HUES48 (cell line): ENCODE results near the gene NAPG.
"Not testable (repeated sequence)": the region's sequence is repeated elsewhere in the genome, so short reads cannot be mapped to it uniquely, and the experiment has no call there.

Experiments used
- H3K27ac ChIP-seq: one replicate; pipeline ENCODE4 v1.7.0; 2013; ENCODE audit warnings: low read depth, low read length, inconsistent platforms
- H3K27me3 ChIP-seq: 2 replicates; pipeline ENCODE4 v1.6.1; 2013; ENCODE audit warnings: mild to moderate bottlenecking, low read length; ENCODE audit not compliant: control insufficient read depth, insufficient read depth
- H3K36me3 ChIP-seq: 2 replicates; pipeline ENCODE4 v1.6.1; 2013; ENCODE audit warnings: low read length; ENCODE audit not compliant: control insufficient read depth, insufficient read depth
- H3K4me1 ChIP-seq: 2 replicates; pipeline ENCODE4 v1.6.1; 2013; ENCODE audit warnings: mild to moderate bottlenecking, low read length; ENCODE audit not compliant: control insufficient read depth, insufficient read depth
- H3K4me3 ChIP-seq: 2 replicates; pipeline ENCODE4 v1.5.1; 2013; ENCODE audit warnings: mild to moderate bottlenecking, low read depth, low read length
- H3K9ac ChIP-seq: 2 replicates; pipeline ENCODE4 v1.6.1; 2013; ENCODE audit warnings: mild to moderate bottlenecking, low read depth, low read length, moderate library complexity
- H3K9me3 ChIP-seq: 2 replicates; pipeline ENCODE4 v1.6.1; 2013; ENCODE audit warnings: low read length; ENCODE audit not compliant: control insufficient read depth, insufficient read depth

NAPG gene

DNA sequence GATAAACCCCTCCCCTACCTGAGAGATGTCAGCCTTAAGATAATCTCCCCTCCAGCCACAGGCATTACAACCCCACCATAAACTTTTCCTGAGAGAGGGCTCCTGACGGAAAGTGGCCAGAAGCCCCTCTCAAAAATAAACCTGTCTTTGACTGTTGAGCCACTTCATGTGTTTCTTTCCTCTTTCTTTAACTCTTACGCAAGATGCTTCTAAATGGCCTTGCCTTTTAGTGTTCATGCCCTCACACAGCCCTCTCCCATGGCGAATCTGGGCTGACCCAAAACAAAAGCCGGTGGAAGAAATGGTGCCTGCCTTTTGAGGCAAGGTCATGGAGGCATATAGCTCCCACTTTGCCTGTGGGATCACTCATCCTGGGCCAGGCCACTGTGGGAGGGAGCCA lies 54.4 kb downstream of the NAPG start:
- no peaks in the 10 kb centered on the region for H3K36me3 ChIP-seq
- H3K27ac ChIP-seq: no peak overlapping the region
- H3K27me3 ChIP-seq: no peaks in the 10 kb centered on the region
- no peaks in the 10 kb centered on the region for H3K4me1 ChIP-seq
- no peak overlapping the region for H3K4me3 ChIP-seq
- peaks cover 14% of the 10 kb centered on the region for H3K9me3 ChIP-seq
- no peak overlapping the region for H3K9ac ChIP-seq

DNA sequence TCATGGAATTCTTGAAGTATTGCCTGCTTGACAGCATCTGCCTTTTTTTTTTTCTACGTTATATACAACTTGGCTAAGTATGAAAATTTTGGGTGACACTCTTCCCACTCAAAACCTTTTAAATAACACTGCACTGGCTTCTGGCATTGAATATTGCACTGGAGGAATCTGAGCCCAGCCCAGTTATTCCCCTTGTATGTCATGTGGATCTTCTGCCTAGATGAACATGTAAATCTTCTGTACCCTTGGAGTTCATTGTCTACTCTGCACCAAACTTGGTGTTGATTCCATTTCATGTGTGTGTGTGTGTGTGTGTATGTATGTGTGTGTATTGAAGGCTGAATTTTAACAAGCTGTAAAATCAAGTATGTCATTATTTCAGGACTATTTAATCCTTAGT lies 59.4 kb downstream of the NAPG start:
- Histone ChIP-seq H3K4me1 (no peaks in the 10 kb centered on the region), H3K9me3 (no peaks in the 10 kb centered on the region; the same call in 1 of the 2 replicates), H3K4me3 (no peak overlapping the region), H3K9ac (no peak overlapping the region), H3K36me3 (no peaks in the 10 kb centered on the region), H3K27me3 (no peaks in the 10 kb centered on the region), H3K27ac (no peak overlapping the region)

- no peaks in the 10 kb centered on the region for H3K4me1 ChIP-seq
- H3K4me3 ChIP-seq: no peak overlapping the region
- H3K9me3 ChIP-seq: no peaks in the 10 kb centered on the region
- H3K36me3 ChIP-seq: no peaks in the 10 kb centered on the region
- H3K9ac ChIP-seq: no peak overlapping the region
- H3K27ac ChIP-seq: no peak overlapping the region
- H3K27me3 ChIP-seq: no peaks in the 10 kb centered on the region
These were observed 63.1 kb downstream of the NAPG start for GRCh38 chr18:10588975-10589374.

- no peak overlapping the region for H3K27ac ChIP-seq
- no peaks in the 10 kb centered on the region for H3K27me3 ChIP-seq
- H3K9me3 ChIP-seq: no peaks in the 10 kb centered on the region
- no peaks in the 10 kb centered on the region for H3K4me1 ChIP-seq
- H3K4me3 ChIP-seq: no peak overlapping the region
- H3K9ac ChIP-seq: no peak overlapping the region
- H3K36me3 ChIP-seq: no peaks in the 10 kb centered on the region
These were observed 64.6 kb downstream of the NAPG start for GRCh38 chr18:10590412-10590811.

DNA sequence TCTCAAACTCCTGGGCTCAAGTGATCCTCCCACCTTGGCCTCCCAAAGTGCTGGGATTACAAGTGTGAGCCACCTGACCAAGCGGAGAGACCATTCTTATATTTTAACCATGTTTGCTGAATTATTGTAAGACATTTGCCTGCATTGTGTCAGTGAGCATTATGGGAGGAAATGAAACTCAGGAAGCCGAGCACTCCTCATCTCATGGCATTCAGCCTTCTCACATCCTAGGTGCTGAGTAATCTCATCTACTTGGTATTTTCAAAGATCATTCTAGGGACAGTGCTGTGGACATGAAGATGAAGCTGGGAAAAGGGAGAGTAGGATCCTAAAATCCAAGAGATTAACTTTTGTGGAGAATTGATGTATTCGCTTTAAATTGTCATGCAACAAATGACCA lies 66.1 kb downstream of the NAPG start:
- Histone ChIP-seq H3K9me3 (no peaks in the 10 kb centered on the region), H3K4me1 (no peaks in the 10 kb centered on the region), H3K36me3 (no peaks in the 10 kb centered on the region), H3K27ac (no peak overlapping the region), H3K9ac (no peak overlapping the region), H3K27me3 (no peaks in the 10 kb centered on the region), H3K4me3 (no peak overlapping the region)

DNA sequence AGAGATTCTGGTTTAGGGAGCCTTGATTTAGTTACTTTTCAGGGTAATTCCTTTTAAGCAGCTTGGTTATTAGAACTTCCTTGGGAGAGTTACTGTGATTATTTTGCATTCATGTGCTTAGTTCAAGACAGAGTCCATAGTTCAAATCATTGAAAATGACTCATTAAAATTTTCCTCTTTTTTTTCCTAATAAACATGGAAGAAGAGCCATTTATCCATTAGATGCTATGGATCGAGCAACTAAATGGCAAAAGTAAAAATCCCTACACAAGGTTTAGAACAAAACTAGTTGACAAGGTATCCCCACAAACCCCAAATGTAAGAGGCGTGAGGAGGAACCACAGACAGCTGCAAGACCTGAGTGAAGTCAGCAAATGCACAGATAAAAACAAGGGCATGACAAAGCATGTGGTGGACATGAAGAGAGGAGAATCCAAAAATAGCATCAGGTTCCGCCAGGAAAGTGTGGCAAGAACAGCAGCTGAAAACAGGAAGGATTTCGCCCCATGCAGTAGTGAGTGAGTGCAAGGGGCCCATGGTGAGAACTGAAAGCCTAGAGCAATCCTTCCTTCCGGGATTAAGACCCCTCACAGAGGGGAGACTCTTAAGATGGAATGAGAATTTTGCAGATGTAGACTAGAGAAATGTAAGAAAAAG lies 67.7 kb downstream of the NAPG start:
- H3K4me1 ChIP-seq, H3K36me3 ChIP-seq, H3K9me3 ChIP-seq, H3K27ac ChIP-seq, H3K4me3 ChIP-seq, H3K27me3 ChIP-seq, H3K9ac ChIP-seq: not testable (repeated sequence)

- not testable (repeated sequence) for H3K9me3 ChIP-seq, H3K4me1 ChIP-seq, H3K27ac ChIP-seq, H3K27me3 ChIP-seq, H3K9ac ChIP-seq, H3K36me3 ChIP-seq, H3K4me3 ChIP-seq
These were observed 70.1 kb downstream of the NAPG start for GRCh38 chr18:10595917-10596316.

DNA sequence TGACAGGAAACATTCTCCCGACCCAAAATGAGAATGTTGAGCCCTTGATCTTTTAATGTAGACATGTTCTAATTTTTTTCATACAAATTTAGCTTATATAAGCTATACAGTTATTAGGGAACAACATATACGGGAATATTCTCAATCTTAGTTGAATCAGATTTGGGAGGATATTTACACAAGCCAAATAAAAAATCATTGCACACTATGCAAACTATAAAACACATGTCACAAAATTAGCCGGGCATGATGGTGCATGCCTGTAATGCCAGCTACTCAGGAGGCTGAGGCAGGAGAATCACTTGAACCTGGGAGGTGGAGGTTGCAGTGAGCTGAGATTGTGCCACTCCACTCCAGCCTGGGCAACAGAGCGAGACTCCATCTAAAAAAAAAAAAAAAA lies 71.9 kb downstream of the NAPG start:
- not testable (repeated sequence) for H3K4me1 ChIP-seq, H3K27ac ChIP-seq, H3K27me3 ChIP-seq, H3K9me3 ChIP-seq, H3K36me3 ChIP-seq, H3K4me3 ChIP-seq, H3K9ac ChIP-seq

- not testable (repeated sequence) for H3K36me3 ChIP-seq
These were observed 74.9 kb downstream of the NAPG start for GRCh38 chr18:10600701-10601100.

More at GRCh38 chr18:10600701-10601100, 74.9 kb downstream of the NAPG start:
- H3K9ac ChIP-seq, H3K4me3 ChIP-seq, H3K27ac ChIP-seq, H3K9me3 ChIP-seq, H3K4me1 ChIP-seq, H3K27me3 ChIP-seq: not testable (repeated sequence)
